ENCODE data around the gene SHISA9. TPM values are rescaled to one million over a fixed set of nuclear protein-coding genes. Genes with fewer than 3 reads are reported as not detected.

The SHISA9 gene
- total RNA-seq, 3 donors from 2014 or later (not counting 1 experiment from before 2014, with no cell fraction given), result 0.05 TPM; not detected in 2

- no peak overlapping the region for H3K4me3 ChIP-seq (ENCODE audit: low read length)
- WGBS (ENCODE audit: insufficient coverage), result 79% methylated on average over 2 of the region's 2 CpGs
- Mint-ChIP-seq H3K9me3 (peaks cover 4 to 6% of the 10 kb centered on the region in 2 donors), H3K27me3 (ENCODE audit: low read depth in 2 of 2) (no peaks in the 10 kb centered on the region), H3K4me1 (no peaks in the 10 kb centered on the region), H3K36me3 (no peaks in the 10 kb centered on the region), H3K27ac (no peak overlapping the region), H3K4me3 (no peak overlapping the region)
- no peaks in the 10 kb centered on the region for H3K4me1 ChIP-seq (ENCODE audit: control insufficient read depth, insufficient read depth, low read length)
- H3K27me3 ChIP-seq (ENCODE audit: control insufficient read depth, insufficient read depth, low read length), result no peaks in the 10 kb centered on the region
- no peak for DNase-seq
- intact Hi-C loops (cut with micrococcal nuclease), result no loop called here
- H3K27ac ChIP-seq (ENCODE audit: low read length), result no peak overlapping the region
- H3K9me3 ChIP-seq (ENCODE audit: control insufficient read depth, insufficient read depth, low read length), result no peaks in the 10 kb centered on the region
- ATAC-seq, result no peak
- no peaks in the 10 kb centered on the region for H3K36me3 ChIP-seq (ENCODE audit: control insufficient read depth, insufficient read depth, low read length)
- TF ChIP-seq, protein P1, sequence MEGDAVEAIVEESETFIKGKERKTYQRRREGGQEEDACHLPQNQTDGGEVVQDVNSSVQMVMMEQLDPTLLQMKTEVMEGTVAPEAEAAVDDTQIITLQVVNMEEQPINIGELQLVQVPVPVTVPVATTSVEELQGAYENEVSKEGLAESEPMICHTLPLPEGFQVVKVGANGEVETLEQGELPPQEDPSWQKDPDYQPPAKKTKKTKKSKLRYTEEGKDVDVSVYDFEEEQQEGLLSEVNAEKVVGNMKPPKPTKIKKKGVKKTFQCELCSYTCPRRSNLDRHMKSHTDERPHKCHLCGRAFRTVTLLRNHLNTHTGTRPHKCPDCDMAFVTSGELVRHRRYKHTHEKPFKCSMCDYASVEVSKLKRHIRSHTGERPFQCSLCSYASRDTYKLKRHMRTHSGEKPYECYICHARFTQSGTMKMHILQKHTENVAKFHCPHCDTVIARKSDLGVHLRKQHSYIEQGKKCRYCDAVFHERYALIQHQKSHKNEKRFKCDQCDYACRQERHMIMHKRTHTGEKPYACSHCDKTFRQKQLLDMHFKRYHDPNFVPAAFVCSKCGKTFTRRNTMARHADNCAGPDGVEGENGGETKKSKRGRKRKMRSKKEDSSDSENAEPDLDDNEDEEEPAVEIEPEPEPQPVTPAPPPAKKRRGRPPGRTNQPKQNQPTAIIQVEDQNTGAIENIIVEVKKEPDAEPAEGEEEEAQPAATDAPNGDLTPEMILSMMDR (IDR thresholded peaks at IDR 0.05), result no peak
Measured at GRCh38 chr16:13146829-13147228, 245.4 kb downstream of the SHISA9 start.

DNA sequence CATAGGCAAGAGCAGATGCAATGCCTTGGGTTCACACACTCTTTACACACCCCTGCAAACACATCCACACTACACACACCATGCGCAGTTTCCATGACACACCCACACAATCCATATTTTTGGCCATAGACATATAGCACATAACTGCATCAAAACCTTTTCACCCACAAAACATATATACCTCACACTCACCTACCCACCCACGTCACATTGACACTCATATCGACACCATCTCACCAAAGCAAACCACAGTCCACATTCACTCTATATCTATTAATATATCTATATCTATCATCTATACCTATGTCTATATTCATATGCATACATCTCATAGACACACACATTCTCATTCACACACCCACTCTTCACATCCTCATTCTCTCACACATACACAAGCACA lies 246.9 kb downstream of the SHISA9 start:
- no peaks in the 10 kb centered on the region for H3K27me3 Mint-ChIP-seq (ENCODE audit: low read depth in 2 of 2)

GRCh38 chr16:13148836-13149235 lies 247.4 kb downstream of the SHISA9 start:
- Mint-ChIP-seq H3K27ac (no peak overlapping the region), H3K9me3 (peaks cover 4 to 6% of the 10 kb centered on the region in 2 donors), H3K27me3 (ENCODE audit: low read depth in 2 of 2) (no peaks in the 10 kb centered on the region), H3K36me3 (no peaks in the 10 kb centered on the region), H3K4me1 (no peaks in the 10 kb centered on the region), H3K4me3 (no peak overlapping the region)
- 86% methylated on average over 2 of the region's 3 CpGs for WGBS (ENCODE audit: insufficient coverage)
- TF ChIP-seq, protein P1 (IDR thresholded peaks at IDR 0.05), result no peak
- H3K9me3 ChIP-seq (ENCODE audit: control insufficient read depth, insufficient read depth, low read length), result no peaks in the 10 kb centered on the region
- H3K27ac ChIP-seq (ENCODE audit: low read length), result no peak overlapping the region
- ATAC-seq, result no peak
- DNase-seq, result no peak
- H3K4me1 ChIP-seq (ENCODE audit: control insufficient read depth, insufficient read depth, low read length), result no peaks in the 10 kb centered on the region
- no peaks in the 10 kb centered on the region for H3K27me3 ChIP-seq (ENCODE audit: control insufficient read depth, insufficient read depth, low read length)
- no peaks in the 10 kb centered on the region for H3K36me3 ChIP-seq (ENCODE audit: control insufficient read depth, insufficient read depth, low read length)
- intact Hi-C loops (cut with micrococcal nuclease), result no loop called here
- no peak overlapping the region for H3K4me3 ChIP-seq (ENCODE audit: low read length)

More for the DNA sequence above, 246.9 kb downstream of the SHISA9 start:
- H3K27ac ChIP-seq (ENCODE audit: low read length), result no peak overlapping the region
- TF ChIP-seq, protein P1 (IDR thresholded peaks at IDR 0.05), result no peak
- H3K27me3 ChIP-seq (ENCODE audit: control insufficient read depth, insufficient read depth, low read length), result no peaks in the 10 kb centered on the region
- no peaks in the 10 kb centered on the region for H3K4me1 Mint-ChIP-seq
- H3K9me3 Mint-ChIP-seq, result peaks cover 4 to 6% of the 10 kb centered on the region in 2 donors
- no peak for DNase-seq
- H3K36me3 ChIP-seq (ENCODE audit: control insufficient read depth, insufficient read depth, low read length), result no peaks in the 10 kb centered on the region
- H3K4me1 ChIP-seq (ENCODE audit: control insufficient read depth, insufficient read depth, low read length), result no peaks in the 10 kb centered on the region
- ATAC-seq, result no peak
- H3K4me3 Mint-ChIP-seq, result no peak overlapping the region
- 85% methylated on average over 3 of the region's 3 CpGs for whole genome bisulfite sequencing (ENCODE audit: insufficient coverage)
- no peaks in the 10 kb centered on the region for H3K9me3 ChIP-seq (ENCODE audit: control insufficient read depth, insufficient read depth, low read length)
- no peak overlapping the region for H3K4me3 ChIP-seq (ENCODE audit: low read length)
- no peak overlapping the region for H3K27ac Mint-ChIP-seq
- intact Hi-C loops (cut with micrococcal nuclease), result no loop called here
- no peaks in the 10 kb centered on the region for H3K36me3 Mint-ChIP-seq

- 56% methylated on average over 4 of the region's 4 CpGs for WGBS (ENCODE audit: insufficient coverage)
- Mint-ChIP-seq H3K36me3 (no peaks in the 10 kb centered on the region), H3K27me3 (ENCODE audit: low read depth in 2 of 2) (no peaks in the 10 kb centered on the region), H3K4me1 (no peaks in the 10 kb centered on the region), H3K4me3 (no peak overlapping the region), H3K27ac (no peak overlapping the region), H3K9me3 (peaks cover 4 to 10% of the 10 kb centered on the region in 2 donors)
- no peaks in the 10 kb centered on the region for H3K36me3 ChIP-seq (ENCODE audit: control insufficient read depth, insufficient read depth, low read length)
- intact Hi-C loops (cut with micrococcal nuclease), result no loop called here
- no peaks in the 10 kb centered on the region for H3K27me3 ChIP-seq (ENCODE audit: control insufficient read depth, insufficient read depth, low read length)
- DNase-seq, result no peak
- no peak for ATAC-seq
- H3K27ac ChIP-seq (ENCODE audit: low read length), result no peak overlapping the region
- H3K9me3 ChIP-seq (ENCODE audit: control insufficient read depth, insufficient read depth, low read length), result no peaks in the 10 kb centered on the region
- no peak overlapping the region for H3K4me3 ChIP-seq (ENCODE audit: low read length)
- H3K4me1 ChIP-seq (ENCODE audit: control insufficient read depth, insufficient read depth, low read length), result no peaks in the 10 kb centered on the region
- TF ChIP-seq, protein P1 (IDR thresholded peaks at IDR 0.05), result no peak
Measured at GRCh38 chr16:13150181-13150885, 248.9 kb downstream of the SHISA9 start.
